PC-9 (cell line): ENCODE results near the gene SCN10A. TPM values are rescaled to one million over a fixed set of nuclear protein-coding genes. Genes with fewer than 3 reads are reported as not detected.

Experiments used
- BruUV-seq: library from RNA; stranded (reverse); fragments of 400-500 nt; replicated peaks from 2 replicates; lab custom pipeline; 2021; lab: Mats Ljungman, UMichigan
- CTCF ChIA-PET: fragments of 300-600 bp; sonication (Branson Sonifier 250); formaldehyde crosslinking; loops from one replicate; lab custom pipeline; 2022; ENCODE audit warnings: antibody characterized with exemption; lab: Charles Lee
- POLR2A ChIA-PET: fragments of 300-600 bp; sonication (Branson Sonifier 250); formaldehyde crosslinking; loops from one replicate; lab custom pipeline; 2022; ENCODE audit warnings: antibody characterized with exemption; ENCODE audit not compliant: unreplicated experiment; lab: Charles Lee
- DNase-seq, 2 experiments: peaks; one replicate each; pipeline versions ENCODE4 v3.0.0 to v3.0.0-alpha.2; 2015 to 2022; ENCODE audit warnings: mixed read lengths in 1 of 2
- H2AFZ ChIP-seq: fragments of 200-600 bp; sonication (generic); 2 replicates; pipeline ENCODE4 v1.8.1; 2017; ENCODE audit warnings: antibody characterized with exemption
- H3F3A ChIP-seq: fragments of 200-600 bp; sonication (generic); 2 replicates; pipeline ENCODE4 v1.8.1; 2017; ENCODE audit warnings: antibody characterized with exemption, mild to moderate bottlenecking, low read depth; ENCODE audit not compliant: insufficient read depth
- H3K27ac ChIP-seq: fragments of 200-600 bp; sonication (generic); 2 replicates; pipeline ENCODE4 v1.6.1; 2016; ENCODE audit warnings: mixed run types
- H3K27me3 ChIP-seq: fragments of 200-600 bp; sonication (generic); 2 replicates; pipeline ENCODE4 v1.6.1; 2016; ENCODE audit warnings: low read depth, mixed run types; ENCODE audit not compliant: insufficient read depth
- H3K36me3 ChIP-seq: fragments of 200-600 bp; sonication (generic); 2 replicates; pipeline ENCODE4 v1.6.1; 2016; ENCODE audit warnings: low read depth, mixed run types
- H3K4me1 ChIP-seq: fragments of 200-600 bp; sonication (generic); replicated peaks from 2 replicates; pipeline ENCODE4 v1.6.1; 2016; ENCODE audit warnings: mixed run types; ENCODE audit not compliant: insufficient read depth
- H3K4me2 ChIP-seq: fragments of 200-600 bp; sonication (generic); 2 replicates; pipeline ENCODE4 v1.6.1; 2017; ENCODE audit warnings: mixed run types
- H3K4me3 ChIP-seq: fragments of 200-600 bp; sonication (generic); 2 replicates; pipeline ENCODE4 v1.6.1; 2016; ENCODE audit warnings: mixed run types
- H3K79me2 ChIP-seq: fragments of 200-600 bp; sonication (generic); 2 replicates; pipeline ENCODE4 v1.6.1; 2017; ENCODE audit warnings: low read depth, mixed run types
- H3K9me2 ChIP-seq: fragments of 200-600 bp; sonication (generic); 2 replicates; pipeline ENCODE4 v1.8.1; 2017; ENCODE audit warnings: mild to moderate bottlenecking; ENCODE audit not compliant: insufficient read depth
- H3K9me3 ChIP-seq: fragments of 200-600 bp; sonication (generic); 2 replicates; pipeline ENCODE4 v1.8.1; 2016; ENCODE audit warnings: low read depth; ENCODE audit not compliant: insufficient read depth
- H4K20me1 ChIP-seq: fragments of 200-600 bp; sonication (generic); 2 replicates; pipeline ENCODE4 v1.8.1; 2017; ENCODE audit not compliant: insufficient read depth
- EZH2 ChIP-seq: fragments of 200-600 bp; sonication (generic); IDR thresholded peaks from 2 replicates; pipeline ENCODE4 v1.8.0; 2017; ENCODE audit warnings: antibody characterized with exemption, low read depth
- intact Hi-C: fragments of 100-400 bp; cut with micrococcal nuclease; formaldehyde crosslinking; loops from one replicate; pipeline ENCODE4 v1.10.0; 2022; ENCODE audit not compliant: unreplicated experiment
- total RNA-seq: library from RNA; stranded (reverse); gene quantifications from 2 replicates; pipeline ENCODE4 v1.2.3, GENCODE V29; 2021
- TF ChIP-seq, protein P1 (sequence below): fragments of 200-600 bp; sonication (generic); conservative IDR thresholded peaks from 2 replicates; pipeline ENCODE4 v1.6.1; 2017; ENCODE audit warnings: mixed run types, antibody characterized with exemption, mild to moderate bottlenecking, moderate library complexity

SCN10A gene
- total RNA-seq, 1 experiment from 2014 or later: not detected

DNA sequence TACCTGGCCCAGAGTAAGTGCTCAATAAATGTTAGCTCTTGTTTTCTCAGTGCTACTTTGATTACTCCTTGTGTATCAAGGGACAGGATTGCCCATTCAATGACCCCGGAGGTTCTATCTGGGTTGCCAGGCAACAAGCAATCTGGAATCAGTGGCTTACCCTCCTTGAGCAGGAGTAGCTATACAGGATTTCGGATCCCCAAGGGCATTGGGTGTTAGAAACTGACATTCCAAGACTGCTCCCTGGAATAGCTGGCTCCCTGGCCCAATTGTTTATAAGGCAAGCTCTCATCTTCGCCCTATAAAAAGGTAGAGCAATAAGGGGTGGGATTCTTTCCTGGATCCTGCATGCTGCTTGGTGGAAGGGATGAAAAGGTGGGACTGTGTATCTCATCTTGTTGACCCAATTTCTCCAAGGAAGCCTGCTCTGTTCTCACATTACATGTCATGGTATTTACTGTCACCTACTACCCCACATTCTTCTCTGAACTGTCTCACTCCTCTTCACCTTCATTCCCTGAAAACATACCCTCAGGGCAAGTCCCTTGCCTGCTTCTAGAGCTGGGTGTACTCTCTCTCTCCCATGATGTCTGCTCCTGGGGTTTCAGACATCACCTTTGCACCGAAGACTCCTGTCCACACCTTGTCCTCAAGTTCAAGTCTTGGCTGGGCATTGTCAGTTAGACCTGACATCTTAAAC is 26.4 kb upstream of the SCN10A start:
- H3K27ac ChIP-seq: no peak overlapping the region
- ChIA-PET CTCF (no interaction called here), POLR2A (no interaction called here)
- H4K20me1 ChIP-seq: no peaks in the 10 kb centered on the region
- 0 out of 2 replicates have a peak, but pooled peaks cover 2% of the 10 kb centered on the region for H3K27me3 ChIP-seq
- no peak for DNase-seq
- H3K79me2 ChIP-seq: no peaks in the 10 kb centered on the region
- H3F3A ChIP-seq: no peaks in the 10 kb centered on the region
- BruUV-seq: no TSS peak
- H3K4me1 ChIP-seq: no peaks in the 10 kb centered on the region
- no peak overlapping the region for H2AFZ ChIP-seq
- TF ChIP-seq, protein P1, sequence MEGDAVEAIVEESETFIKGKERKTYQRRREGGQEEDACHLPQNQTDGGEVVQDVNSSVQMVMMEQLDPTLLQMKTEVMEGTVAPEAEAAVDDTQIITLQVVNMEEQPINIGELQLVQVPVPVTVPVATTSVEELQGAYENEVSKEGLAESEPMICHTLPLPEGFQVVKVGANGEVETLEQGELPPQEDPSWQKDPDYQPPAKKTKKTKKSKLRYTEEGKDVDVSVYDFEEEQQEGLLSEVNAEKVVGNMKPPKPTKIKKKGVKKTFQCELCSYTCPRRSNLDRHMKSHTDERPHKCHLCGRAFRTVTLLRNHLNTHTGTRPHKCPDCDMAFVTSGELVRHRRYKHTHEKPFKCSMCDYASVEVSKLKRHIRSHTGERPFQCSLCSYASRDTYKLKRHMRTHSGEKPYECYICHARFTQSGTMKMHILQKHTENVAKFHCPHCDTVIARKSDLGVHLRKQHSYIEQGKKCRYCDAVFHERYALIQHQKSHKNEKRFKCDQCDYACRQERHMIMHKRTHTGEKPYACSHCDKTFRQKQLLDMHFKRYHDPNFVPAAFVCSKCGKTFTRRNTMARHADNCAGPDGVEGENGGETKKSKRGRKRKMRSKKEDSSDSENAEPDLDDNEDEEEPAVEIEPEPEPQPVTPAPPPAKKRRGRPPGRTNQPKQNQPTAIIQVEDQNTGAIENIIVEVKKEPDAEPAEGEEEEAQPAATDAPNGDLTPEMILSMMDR: no peak
- TF ChIP-seq EZH2: no peak
- H3K4me3 ChIP-seq: no peak overlapping the region
- H3K36me3 ChIP-seq: no peaks in the 10 kb centered on the region
- H3K9me2 ChIP-seq: no peaks in the 10 kb centered on the region
- intact Hi-C loops: loop anchor here (5.0 kb wide), 1 partner anchor 320 kb away; no protein-coding TSS in a partner anchor
- no peaks in the 10 kb centered on the region for H3K9me3 ChIP-seq
- no peak overlapping the region for H3K4me2 ChIP-seq

DNA sequence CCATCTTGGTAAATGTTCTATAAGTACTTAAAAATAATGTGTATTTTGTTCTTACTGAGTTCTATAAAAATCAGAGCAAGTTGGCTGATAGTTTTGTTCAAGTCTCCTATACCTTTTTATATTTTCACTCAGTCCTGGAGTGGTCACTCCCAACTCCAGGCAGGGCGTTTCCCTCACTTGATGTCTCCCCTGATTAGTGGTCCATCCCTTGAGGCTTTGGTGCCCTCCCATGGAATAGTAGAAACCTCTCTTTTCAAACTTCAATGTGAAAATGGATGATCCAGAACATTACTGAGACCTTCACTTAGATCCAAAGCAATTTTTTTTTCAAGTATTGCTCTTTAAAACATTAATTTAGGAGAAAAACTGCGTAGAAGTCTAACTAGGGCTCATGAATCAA is 25.0 kb upstream of the SCN10A start:
- POLR2A ChIA-PET: no interaction called here
- no peaks in the 10 kb centered on the region for H3K4me1 ChIP-seq
- CTCF ChIA-PET: no interaction called here
- intact Hi-C loops: loop anchor here (5.0 kb wide), 1 partner anchor 319 kb away; no protein-coding TSS in a partner anchor
- H3K36me3 ChIP-seq: no peaks in the 10 kb centered on the region
- no peaks in the 10 kb centered on the region for H3K79me2 ChIP-seq
- TF ChIP-seq EZH2: no peak
- TF ChIP-seq, protein P1: no peak
- H4K20me1 ChIP-seq: no peaks in the 10 kb centered on the region
- DNase-seq: no peak
- no peaks in the 10 kb centered on the region for H3F3A ChIP-seq
- H3K27ac ChIP-seq: no peak overlapping the region
- no peaks in the 10 kb centered on the region for H3K9me2 ChIP-seq
- BruUV-seq: no TSS peak
- H3K9me3 ChIP-seq: no peaks in the 10 kb centered on the region
- H3K4me3 ChIP-seq: no peak overlapping the region
- no peak overlapping the region for H2AFZ ChIP-seq
- no peak overlapping the region for H3K4me2 ChIP-seq
- H3K27me3 ChIP-seq: no peaks in the 10 kb centered on the region

DNA sequence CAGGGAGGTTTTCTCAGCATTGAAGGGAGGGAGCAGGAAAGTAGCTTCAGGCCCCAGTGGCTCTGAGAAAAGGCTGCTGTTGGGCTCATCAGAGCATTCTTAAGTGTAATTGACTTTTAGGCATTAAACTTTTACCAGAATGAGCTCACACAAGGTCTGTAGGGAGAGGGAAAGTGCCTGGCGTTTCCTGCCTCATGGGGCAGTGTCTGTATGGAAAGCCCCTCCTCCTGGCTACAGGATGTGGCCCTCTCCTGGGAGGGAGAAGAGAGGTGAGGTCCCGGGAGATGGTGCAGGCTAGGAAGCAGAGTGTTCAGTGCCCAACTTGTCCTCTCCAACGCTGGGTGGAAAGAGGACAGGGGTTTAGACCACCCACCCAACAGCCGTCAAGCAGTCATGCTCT is 21.3 kb upstream of the SCN10A start:
- no peaks in the 10 kb centered on the region for H3K9me2 ChIP-seq
- H2AFZ ChIP-seq: no peak overlapping the region
- no peak for DNase-seq
- no peaks in the 10 kb centered on the region for H3K4me1 ChIP-seq
- intact Hi-C loops: no loop called here
- no peaks in the 10 kb centered on the region for H3K27me3 ChIP-seq
- ChIA-PET CTCF (no interaction called here), POLR2A (no interaction called here)
- H3K4me2 ChIP-seq: no peak overlapping the region
- no TSS peak for BruUV-seq
- H3K4me3 ChIP-seq: no peak overlapping the region
- H3F3A ChIP-seq: no peaks in the 10 kb centered on the region
- no peaks in the 10 kb centered on the region for H4K20me1 ChIP-seq
- no peak overlapping the region for H3K27ac ChIP-seq
- no peaks in the 10 kb centered on the region for H3K36me3 ChIP-seq
- TF ChIP-seq EZH2: no peak
- TF ChIP-seq, protein P1: no peak
- no peaks in the 10 kb centered on the region for H3K79me2 ChIP-seq
- H3K9me3 ChIP-seq: no peaks in the 10 kb centered on the region
